CD4-positive, alpha-beta T cell treated with Interleukin-15 for 4 hours (primary cell): ENCODE measurements around the gene CCDC88B.

ENCODE experiments used
- DNase-seq: peaks from one replicate; pipeline ENCODE4 v3.0.0-alpha.2; 2020; ENCODE audit warnings: low spot score

Gene CCDC88B, protein sequence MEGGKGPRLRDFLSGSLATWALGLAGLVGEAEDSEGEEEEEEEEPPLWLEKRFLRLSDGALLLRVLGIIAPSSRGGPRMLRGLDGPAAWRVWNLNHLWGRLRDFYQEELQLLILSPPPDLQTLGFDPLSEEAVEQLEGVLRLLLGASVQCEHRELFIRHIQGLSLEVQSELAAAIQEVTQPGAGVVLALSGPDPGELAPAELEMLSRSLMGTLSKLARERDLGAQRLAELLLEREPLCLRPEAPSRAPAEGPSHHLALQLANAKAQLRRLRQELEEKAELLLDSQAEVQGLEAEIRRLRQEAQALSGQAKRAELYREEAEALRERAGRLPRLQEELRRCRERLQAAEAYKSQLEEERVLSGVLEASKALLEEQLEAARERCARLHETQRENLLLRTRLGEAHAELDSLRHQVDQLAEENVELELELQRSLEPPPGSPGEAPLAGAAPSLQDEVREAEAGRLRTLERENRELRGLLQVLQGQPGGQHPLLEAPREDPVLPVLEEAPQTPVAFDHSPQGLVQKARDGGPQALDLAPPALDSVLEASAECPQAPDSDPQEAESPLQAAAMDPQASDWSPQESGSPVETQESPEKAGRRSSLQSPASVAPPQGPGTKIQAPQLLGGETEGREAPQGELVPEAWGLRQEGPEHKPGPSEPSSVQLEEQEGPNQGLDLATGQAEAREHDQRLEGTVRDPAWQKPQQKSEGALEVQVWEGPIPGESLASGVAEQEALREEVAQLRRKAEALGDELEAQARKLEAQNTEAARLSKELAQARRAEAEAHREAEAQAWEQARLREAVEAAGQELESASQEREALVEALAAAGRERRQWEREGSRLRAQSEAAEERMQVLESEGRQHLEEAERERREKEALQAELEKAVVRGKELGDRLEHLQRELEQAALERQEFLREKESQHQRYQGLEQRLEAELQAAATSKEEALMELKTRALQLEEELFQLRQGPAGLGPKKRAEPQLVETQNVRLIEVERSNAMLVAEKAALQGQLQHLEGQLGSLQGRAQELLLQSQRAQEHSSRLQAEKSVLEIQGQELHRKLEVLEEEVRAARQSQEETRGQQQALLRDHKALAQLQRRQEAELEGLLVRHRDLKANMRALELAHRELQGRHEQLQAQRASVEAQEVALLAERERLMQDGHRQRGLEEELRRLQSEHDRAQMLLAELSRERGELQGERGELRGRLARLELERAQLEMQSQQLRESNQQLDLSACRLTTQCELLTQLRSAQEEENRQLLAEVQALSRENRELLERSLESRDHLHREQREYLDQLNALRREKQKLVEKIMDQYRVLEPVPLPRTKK (N-terminal part only)

GRCh38 chr11:64339754-64340408 lies at the start of gene CCDC88B:
Gene CCDC88B (plus strand): TSS chr11:64340204. CDS start chr11:64340267, 63 bp downstream.
- peak; percentile 87 for DNase-seq

- DNase-seq, result no peak
These were observed 49.4 kb upstream of the CCDC88B start for GRCh38 chr11:64290352-64291261.

DNA sequence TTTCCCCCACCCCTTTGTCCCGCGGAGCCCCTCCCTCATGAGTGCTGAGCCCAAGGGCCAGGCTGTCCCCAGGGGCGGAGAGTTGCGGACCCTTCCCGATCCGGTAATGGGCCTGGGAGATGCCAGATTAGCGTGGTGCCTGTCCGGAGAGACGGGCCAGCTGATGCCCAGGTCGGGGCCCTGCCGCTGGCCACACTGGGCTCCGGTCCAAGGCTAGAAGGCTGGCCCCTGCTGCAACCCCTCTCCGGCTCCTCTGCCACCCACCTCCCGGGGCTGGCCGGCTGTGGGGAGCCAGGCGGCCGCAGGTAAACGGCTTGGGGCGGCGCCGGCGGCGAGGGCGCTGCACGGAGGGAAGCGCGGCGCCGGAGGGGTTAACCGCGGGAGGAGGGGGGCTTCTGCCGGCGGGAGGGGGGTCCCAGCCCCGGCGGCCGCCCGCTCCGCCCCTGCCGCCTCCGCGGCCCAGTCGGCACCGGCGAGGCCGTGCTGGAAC lies 48.7 kb upstream of the CCDC88B start, which contains the start of gene KCNK4:
Gene KCNK4, plus strand, starts transcription at position 41 of the 490 bp plus-strand sequence. CDS start 1,717 bp downstream, outside the sequence.
- no peak for DNase-seq

DNA sequence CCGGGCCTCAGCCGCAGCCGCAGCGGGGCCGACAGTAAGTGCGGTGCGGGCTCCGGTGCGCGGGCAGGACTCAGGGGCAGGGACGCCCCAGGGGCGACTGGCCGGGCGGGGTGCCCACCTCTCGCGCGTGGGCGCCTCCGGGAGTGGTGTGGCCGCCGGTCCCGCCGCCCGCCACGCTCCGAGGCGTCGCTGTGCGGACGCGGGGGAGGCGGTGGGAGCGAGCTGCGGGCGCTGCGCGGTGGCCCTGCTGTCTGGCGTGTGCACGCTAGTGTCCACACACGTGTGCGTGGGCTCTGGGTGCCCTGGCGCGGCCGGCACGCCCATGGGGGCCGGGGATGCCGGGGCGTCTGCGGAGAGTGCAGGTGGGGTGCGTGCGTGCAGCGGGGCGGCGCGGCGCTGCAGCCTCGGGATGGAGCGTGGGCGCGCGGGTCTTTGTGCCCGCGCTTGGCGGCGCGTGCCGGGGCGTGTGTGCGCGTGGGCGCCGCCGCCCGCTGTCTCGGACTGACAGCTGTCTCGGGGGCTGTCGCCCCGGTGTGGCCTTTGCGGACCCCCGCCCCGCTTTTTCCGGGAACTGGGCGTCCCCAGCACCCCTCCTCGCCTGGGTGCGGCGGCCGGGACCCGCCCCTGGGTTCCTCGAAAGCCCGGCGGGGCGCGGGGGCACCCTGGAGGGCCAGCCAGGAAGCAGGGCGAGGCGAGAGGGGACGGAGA lies 48.1 kb upstream of the CCDC88B start:
- no peak for DNase-seq

DNA sequence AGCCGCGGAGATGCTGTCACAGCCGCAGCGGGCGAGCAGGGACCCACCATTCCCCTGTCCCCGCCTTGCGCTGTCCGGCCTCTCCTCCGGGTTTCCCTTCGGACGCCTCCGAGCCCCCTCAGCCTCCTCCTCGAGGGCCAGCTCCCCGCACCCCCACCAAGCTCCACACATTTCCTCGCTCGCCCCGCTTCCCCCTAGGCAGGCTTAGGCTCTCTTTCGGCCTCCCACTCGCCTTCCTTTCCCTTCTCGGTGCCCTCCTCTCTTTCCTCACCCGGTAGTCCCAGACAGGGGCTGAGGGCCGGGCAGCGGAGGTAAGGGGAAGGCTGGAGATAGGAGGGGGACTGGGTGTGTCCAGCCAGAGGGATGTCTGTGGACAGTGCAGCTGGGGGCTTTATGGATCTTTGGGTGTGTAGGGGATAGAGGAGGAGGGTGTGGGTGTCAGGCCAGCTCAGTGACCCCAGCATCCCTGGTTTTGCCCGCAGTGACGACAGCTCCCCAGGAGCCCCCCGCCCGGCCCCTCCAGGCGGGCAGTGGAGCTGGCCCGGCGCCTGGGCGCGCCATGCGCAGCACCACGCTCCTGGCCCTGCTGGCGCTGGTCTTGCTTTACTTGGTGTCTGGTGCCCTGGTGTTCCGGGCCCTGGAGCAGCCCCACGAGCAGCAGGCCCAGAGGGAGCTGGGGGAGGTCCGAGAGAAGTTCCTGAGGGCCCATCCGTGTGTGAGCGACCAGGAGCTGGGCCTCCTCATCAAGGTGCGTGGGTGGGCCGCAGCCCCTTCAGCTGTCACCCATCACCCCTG lies 47.3 kb upstream of the CCDC88B start:
- DNase-seq, result no peak

DNA sequence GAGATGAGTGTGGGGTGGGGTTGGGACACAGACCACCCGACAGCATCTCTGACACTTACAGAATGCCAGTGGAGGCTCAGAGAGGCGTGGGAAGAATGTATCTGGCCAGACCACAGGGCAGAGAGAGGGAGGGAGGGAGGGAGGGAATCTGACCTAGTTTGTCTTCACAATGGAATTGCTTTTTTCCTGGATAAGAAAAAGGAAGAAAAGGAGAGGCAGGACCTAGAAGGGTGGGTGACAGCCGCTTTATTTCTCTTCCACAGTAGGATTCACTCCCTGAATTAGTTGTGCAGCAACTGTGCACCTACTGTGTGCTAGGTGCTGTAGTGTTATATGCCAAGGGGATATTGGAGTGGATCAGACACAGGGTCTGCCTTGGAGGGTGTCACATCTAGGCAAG lies 45.2 kb upstream of the CCDC88B start:
- no peak for DNase-seq

DNA sequence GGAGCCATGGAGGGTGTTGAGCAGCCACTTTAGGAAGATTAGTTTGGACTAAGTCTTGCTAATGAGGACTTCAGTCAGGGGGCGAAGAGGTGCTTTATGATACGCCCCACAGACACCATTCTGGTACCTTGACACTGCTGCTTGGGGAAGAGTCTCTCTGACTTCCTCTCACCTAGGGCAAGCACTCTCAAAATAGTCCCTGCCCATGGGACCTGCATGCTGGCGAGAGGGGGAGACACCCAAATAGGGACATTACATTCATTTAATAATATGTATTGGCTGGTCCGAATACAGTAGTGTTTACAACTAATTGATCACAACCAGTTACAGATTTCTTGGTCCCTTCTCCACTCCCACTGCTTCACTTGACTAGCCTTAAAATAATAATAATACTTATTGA lies 44.2 kb upstream of the CCDC88B start:
- DNase-seq, result no peak

- no peak for DNase-seq
These were observed 43.8 kb upstream of the CCDC88B start for GRCh38 chr11:64296236-64296635.

DNA sequence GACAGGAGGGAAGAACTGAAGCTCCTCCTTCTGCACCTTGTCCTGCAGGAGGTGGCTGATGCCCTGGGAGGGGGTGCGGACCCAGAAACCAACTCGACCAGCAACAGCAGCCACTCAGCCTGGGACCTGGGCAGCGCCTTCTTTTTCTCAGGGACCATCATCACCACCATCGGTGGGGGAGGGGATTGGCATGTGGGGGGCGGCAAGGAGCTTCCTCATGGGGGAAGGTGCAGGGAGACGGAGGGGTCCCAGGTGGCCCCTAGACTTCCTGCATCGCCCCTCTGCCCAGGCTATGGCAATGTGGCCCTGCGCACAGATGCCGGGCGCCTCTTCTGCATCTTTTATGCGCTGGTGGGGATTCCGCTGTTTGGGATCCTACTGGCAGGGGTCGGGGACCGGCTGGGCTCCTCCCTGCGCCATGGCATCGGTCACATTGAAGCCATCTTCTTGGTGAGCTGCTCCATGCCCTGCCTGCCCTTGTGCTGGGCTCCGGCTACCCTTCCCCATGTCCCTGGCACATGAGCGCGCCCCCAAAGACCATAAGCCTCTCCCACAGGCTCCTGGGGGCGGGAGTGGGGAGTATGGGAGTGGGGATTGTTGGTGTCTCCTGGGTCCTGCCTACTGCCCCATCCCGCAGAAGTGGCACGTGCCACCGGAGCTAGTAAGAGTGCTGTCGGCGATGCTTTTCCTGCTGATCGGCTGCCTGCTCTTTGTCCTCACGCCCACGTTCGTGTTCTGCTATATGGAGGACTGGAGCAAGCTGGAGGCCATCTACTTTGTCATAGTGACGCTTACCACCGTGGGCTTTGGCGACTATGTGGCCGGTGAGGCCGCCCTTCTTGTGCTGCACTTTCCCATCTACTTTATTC lies 42.9 kb upstream of the CCDC88B start:
- no peak for DNase-seq

DNA sequence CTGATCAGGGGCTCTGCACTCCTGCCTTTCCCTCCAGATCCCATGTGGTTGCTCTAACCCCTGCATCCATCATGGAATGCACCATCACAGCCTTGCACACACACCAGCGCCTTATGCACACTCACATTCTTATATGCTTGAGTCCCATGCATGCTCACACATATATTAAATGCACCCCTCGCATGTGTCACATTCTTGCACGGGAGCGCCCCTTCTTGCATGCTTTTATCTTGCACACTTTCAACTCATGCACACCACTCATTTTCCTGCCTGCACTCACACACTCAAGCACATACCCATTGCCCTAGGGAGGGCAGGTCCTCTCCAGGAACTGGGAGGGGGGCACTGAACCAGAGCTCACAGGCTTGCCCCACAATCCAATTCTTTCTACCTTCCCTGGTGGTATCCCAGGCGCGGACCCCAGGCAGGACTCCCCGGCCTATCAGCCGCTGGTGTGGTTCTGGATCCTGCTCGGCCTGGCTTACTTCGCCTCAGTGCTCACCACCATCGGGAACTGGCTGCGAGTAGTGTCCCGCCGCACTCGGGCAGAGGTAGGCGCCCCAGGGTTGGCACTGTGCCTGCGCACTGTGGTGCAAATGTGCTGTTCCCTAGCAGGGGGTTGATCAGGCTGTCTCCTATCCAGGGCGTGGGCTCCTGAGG lies 42.2 kb upstream of the CCDC88B start:
- no peak for DNase-seq

GRCh38 chr11:64298966-64299846 lies 40.8 kb upstream of the CCDC88B start:
- DNase-seq, result no peak

GRCh38 chr11:64299847-64300648 lies 40.0 kb upstream of the CCDC88B start, which contains the start of gene CATSPERZ:
Gene CATSPERZ (plus strand): TSS chr11:64300358. CDS start chr11:64300411, 53 bp downstream.
- no peak for DNase-seq

- no peak for DNase-seq
These were observed 36.6 kb upstream of the CCDC88B start for GRCh38 chr11:64303109-64304031.

- no peak for DNase-seq
These were observed 36.0 kb upstream of the CCDC88B start for GRCh38 chr11:64304032-64304315.
